SW480 (cell line): ENCODE results near the gene PLA2R1.
"Not testable (repeated sequence)": the region's sequence is repeated elsewhere in the genome, so short reads cannot be mapped to it uniquely, and the experiment has no call there.

Source experiments
- DNase-seq: peaks from one replicate; pipeline ENCODE4 v3.0.0-alpha.2; 2016; ENCODE audit warnings: low spot score

Gene PLA2R1

DNA sequence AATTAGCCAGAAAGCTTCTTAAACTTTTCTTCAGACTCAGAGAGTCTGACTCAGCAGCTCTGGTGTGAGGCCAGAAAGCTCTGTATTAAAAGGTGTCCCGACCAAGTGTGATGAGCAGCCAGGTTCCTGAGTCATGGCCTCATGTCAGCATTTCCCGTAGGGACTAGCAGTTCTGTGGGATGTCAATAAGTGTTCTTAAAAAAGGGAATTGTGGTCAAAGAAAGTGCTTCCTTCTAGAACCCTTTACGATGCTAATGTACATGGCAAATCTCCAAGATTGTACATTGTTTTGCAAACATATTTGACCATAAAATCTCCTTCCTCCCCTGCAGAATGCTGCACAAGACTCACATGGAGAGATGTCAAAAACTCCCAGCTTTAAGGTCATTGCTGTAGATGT, 80.1 kb downstream of the PLA2R1 start:
- no peak for DNase-seq

DNA sequence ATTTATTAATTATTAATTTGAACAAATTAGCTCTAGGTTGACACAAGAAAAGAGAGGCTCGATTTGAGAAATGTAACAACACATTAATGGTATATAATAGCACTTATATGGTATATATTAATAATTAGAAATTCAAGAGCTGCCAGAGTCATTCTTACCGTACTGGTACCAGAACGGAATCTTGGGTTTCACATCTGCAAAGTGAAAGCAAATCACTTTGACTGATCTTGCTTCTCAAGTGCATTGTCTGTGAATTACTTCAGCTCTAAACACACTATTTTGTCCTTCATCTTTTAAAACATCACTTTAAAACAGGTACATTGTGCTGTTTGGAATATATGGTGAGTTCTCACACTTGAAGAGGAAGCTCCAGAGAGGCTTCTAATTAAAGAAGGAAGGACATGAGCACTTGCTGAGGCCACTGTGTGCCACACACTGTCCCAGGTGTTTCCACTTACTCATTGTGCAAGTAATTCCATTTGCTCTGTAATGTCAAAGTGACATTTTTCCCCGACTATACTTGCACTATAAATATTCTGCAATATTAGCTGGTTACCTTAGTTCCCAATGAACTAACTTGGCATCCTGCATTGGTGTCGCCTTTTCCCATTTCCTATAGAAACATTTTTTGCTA, 85.8 kb downstream of the PLA2R1 start:
- DNase-seq = no peak

DNA sequence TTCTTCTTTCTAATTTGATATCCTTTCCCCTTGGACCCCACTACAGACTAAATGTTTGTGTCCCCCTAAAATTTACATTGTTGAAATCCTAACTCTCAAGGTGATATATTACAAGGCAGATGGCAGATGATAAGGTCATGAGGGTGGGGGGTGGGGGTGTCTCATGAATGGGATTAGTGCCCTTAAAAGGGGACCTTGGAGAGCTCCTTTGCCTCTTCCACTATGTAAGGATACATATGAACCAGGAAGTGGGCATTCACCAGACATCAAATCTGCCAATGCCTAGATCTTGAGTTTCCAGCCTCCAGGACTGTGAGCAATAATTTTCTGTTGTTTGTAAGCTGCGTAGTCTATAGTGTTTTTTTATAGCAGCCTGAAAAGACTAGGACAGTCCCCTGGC, 89.1 kb downstream of the PLA2R1 start:
- no peak for DNase-seq

DNA sequence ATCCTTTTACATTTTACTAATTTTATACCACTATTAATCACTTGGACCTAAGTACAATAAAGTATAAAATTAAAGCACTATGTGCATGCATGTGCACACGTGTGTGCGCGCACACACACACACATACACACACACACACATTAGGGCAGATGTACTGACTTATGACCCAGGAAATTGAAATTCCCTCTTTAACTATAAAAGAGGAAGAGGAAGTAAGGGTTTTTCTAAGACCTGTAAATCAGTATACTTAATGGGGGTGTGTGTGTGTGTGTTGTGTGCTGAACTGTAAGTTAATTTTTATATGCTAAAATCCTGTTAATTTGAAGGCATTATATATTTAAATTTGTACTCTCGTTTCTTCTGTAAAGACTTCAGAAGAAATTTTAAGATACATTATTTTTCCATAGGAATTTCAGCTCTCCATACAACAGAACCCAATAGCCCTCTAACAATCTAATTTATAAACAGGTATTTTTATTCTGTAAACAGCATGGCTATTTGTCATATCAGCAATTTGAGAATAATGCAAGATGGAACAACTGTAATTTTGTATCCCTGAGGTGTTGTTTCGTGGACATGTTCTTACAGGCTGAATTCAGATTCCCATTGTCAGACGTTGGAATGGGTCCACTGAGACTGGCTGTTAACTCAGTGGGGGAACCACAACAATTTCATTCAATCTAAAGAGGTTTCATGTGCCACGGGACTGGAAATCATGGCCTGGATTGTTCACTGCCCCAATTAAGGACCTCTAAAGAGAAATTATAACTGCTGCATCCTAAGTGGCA, 90.9 kb downstream of the PLA2R1 start:
- DNase-seq = no peak

DNA sequence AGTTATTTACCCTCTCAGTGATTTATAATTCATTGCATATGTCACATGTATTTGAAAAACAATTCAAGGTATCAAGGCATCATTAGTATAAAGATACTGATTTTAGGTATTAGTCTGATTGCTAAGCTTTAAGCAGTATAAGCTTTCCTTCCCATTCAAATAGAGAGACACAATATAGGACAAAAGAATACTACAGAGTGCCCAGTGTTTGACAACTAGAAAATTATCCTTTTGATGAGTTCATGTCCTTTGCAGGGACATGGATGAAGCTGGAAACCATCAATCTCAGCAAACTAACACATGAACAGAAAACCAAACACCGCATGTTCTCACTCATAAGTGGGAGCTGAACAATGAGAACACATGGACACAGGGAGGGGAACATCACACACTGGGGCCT, 91.9 kb downstream of the PLA2R1 start:
- DNase-seq = not testable (repeated sequence)

DNA sequence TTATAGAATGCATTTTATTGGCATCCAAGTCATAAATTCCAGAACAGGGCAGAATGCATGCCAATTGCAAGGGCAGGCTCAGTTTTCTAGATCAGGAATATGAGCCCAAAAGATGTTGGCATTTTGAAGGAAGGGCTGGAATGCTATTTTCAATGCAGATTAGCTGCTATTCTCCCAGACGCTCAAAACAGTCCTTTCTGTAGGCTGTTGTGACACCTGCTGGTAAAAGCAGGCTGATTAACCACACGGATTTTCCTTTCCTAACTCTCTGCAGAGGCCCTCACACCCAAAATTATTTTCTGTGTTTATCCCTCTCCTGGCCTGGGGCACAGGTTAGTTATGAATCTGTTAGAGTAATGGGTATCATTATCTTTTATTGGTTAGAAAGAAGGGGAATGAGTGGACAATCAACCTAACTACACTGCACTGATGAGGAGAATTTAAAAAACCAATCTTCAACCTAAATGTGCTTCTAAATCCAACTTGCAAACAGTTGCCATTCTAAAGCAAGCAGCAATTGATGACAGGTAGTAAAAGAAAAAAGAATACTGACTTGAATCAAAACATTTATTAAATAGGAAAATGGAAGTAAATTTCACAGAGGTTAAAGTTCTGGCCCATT, 94.0 kb downstream of the PLA2R1 start:
- peak; percentile 40 for DNase-seq

DNA sequence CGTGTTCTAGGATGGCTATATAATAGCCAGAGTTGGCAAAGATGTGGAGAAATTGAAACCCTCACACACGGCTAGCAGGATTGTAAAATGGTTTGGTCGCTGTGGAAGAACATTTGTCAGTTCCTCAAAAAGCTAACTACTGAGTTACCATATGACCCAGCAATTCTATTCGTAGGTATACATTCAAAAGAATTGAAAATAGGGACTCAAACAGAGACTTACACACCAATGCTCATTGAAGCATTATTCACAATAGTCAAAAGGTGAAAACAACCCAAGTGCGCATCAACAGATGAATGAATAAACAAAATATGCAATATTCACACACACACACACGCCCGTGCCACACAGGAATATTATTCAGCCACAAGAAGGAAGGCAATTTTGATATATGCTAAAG, 98.7 kb downstream of the PLA2R1 start:
- DNase-seq = no peak

DNA sequence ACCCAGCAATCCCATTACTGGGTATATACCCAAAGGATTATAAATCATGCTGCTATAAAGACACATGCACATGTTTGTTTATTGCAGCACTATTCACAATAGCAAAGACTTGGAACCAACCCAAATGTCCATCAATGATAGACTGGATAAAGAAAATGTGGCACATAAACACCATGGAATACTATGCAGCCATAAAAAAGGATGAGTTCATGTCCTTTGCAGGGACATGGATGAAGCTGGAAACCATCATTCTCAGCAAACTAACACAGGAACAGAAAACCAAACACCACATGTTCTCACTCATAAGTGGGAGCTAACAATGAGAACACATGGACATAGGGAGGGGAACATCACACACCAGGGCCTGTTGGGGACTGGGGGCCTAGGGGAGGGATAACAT, 99.9 kb downstream of the PLA2R1 start:
- not testable (repeated sequence) for DNase-seq

DNA sequence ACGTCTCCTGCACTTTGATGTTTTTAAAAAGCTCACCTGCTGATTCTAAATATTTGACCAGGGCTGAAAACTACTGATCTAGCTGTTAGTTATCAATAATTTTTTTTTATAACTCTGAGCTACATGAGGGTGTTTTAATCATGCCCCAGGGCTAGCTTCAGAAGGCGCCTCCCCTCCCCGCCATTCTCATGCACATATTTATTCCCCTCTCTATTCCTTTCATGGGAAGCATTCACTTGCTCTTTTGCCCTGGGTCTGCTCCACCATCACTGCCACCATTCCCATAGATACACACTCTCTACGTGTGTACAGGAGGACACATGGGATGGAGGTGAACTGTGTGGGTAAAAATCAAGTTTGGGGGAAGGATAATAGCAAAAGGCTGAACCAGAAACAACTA, 101.0 kb downstream of the PLA2R1 start:
- no peak for DNase-seq

DNA sequence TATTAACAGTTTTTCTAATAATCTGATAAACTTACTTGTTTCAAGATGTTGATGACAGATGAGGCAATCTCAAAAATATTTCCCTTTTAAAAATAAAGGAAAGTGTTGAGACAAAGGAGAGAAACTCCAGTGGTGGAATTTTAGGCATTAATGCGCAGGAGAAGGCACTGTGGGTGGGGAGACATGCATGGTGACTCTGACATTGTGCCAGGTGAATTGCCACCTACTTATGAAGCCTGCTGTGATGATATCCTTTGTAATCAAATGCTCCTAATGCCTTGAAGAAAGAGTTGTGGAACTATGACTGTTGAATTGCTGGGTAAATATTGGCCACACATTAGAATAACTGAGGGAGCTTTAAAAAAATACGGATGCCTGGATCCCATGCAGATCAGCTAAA, 101.4 kb downstream of the PLA2R1 start:
- DNase-seq = no peak

DNA sequence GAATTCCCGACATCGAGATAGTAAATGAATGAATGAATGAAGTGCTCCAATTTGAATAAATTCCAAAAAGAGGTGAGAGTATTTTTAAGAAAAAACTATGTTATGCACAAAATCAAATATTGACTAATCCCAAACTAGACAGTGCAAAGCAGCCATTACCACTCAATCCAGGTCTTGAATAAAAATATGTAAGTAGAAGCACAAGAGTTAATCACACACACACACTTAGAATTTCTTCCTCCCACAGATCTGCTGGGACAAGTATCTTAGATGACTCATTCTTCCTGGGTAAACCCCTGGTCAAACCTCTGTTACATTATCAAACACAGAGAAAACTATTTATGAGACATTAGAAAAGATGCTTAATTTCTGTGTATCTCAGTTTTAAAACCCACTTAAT, 102.0 kb downstream of the PLA2R1 start:
- DNase-seq = peak; percentile 42

DNA sequence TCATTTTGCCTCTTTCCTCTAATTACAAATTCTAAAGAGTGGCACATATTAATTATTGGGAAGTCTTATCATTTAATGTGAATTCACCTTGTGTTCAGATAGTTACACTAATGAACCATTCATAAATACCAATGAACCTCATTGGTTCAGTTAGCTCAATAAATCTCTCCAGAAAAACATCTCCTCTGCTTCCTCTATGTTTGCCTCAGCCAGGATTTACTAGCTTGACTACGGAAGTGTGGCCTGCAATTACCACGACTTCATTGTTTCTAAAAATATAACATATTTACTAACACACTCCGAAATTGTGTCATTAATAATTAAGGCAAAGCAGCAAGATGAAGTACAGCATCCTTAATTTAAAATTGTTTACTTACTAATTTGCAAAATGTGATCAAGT, 103.3 kb downstream of the PLA2R1 start:
- no peak for DNase-seq

DNA sequence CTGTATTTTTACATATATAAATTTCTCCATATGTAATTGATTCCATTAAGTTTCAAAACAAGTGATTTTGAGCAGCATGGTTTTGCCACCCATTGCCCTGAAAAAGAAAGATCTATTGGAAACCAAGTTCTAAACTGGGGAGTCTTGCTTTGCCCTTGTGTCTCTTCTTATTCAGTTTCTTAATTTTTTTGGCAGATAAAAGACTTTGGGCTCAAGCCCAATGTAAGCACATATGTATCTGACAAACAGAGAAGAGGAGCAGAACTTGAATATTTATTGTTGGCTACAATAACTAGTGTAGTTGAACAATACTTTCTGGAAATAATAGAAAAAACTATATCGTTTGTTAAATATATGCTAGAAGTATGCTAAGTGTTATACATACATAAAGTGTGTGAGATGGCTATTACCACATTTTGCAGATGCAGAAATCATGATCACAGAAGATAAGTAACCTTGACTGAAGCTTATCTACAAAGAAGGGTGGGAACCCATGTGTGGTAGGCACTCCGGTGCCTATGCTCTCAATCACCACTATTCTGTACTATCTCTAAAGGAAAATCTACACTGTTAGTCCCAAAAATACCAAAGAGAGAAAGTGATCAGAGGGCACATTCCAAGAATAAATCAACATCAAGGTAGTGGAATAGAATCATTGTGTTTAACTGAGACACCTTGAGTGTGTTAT, 109.1 kb downstream of the PLA2R1 start:
- DNase-seq = no peak

DNA sequence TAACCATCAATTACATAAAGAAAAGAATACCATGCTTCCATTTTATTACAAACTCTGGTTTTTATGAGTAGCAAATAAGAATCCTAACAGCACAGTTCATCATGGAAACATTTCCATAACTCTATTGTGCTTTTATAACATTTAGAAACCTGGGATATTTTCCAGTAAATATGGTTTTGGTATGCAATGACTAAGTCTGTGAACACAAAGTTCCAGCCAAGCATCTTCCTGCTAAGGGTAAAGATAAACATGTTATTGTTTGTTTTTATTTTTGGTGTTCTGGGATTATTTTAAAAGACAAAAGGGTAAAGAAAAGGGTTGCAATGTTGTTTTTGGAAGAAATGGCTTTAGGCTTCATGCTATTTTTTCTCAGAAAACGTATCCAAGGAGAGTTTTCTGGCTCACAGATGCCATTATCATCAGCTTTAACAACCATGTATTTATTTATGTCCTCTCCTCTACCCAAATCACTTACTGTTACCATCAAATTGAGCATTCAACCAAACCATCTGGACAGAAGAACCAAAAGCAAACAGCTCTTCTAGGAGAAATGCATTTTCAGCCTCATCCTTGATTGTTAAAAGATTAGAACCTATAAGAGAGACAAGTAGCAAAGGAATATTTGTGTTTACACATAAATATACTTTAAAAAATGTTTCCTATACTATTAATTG, 116.0 kb downstream of the PLA2R1 start:
- DNase-seq = no peak

DNA sequence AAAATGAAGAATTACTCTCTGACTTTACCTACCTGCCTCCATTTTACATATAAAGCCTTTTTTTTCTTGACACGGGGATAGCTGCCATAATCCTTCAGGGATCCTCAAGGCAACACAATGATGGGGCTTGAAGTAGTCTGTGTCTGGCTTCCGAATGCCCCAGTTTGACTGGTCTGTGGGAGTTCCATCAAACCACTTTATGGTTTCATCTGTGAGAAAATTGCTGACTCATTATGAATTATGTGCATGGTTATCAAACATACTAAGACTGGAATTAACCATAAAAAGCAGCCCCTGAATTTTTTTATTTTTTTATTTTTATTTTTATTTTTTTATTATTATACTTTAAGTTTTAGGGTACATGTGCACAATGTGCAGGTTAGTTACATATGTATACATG, 117.5 kb downstream of the PLA2R1 start:
- DNase-seq = no peak

DNA sequence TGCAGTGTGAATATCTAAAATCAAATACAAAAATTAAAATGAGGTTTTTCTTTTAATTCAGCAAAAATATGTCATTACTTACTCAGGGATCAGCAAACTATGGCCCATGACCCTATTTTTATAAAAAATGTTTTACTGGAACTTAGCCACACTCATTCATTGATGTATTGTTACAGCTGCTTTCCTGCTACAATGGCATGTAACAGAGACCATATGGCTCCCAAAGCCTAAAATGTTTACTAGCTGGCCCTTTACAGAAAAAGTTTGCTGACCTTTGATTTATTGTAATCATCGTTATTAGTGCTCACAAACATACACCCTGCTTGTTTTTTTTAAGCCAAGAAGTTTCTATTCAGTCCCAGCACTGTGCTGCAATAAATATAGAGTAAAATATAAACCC, 120.3 kb downstream of the PLA2R1 start:
- no peak for DNase-seq

DNA sequence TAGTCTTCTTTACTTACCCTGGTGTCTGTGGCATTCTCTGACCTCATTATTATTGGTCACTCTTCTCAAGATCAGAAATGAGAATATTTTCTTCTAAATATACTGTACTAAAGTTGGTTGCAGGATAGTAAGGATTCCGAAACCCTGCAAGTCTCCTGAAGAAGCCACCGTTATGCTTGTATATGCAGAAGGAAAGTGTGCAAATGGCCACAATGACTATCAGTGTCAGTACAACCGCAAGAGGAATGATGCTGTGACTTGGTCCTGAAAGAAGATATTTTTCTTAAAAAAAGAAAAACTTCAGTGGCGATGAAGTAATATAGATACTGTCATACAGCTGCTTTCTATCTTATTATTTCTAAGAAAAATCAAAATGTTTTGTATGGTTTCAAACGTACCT, 120.7 kb downstream of the PLA2R1 start:
- DNase-seq = no peak

DNA sequence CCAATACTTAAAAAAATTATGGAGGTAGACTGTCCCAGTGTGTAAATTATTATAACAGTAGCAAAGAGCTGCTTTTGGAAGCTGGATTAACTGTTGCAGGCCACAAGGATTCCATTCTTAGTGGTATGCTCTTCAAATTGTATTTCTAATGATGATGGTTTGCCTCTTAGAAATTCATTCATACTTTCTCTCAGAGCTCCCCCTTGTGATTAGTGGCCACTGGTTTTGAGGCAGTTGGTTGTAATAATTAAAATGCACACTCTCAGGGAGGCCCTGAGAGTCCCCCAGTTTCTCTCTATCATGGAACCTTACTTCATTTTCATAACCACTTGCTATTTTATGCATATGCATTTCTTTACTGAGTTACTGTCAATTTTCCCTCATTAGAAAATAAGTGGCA, 122.5 kb downstream of the PLA2R1 start:
- peak; percentile 36 for DNase-seq

DNA sequence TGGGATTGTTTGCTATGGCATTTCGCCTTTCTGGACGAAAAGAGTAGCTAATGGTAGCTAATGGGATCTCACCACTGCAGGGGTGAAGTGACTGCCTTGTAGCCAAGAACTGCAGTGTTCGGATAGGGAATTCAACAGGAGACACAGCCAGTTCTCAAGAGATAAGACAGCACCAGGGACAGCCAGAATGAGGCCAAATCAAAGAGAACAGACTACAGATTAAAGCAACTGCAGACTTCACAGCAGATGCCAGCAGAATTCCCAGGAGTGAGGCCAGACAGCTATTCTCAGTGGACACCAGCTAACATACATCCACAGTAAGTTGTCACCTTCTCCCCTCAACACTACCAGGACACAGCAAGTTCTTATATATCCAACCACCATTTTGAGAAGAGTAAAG, 124.0 kb downstream of the PLA2R1 start:
- DNase-seq = no peak

DNA sequence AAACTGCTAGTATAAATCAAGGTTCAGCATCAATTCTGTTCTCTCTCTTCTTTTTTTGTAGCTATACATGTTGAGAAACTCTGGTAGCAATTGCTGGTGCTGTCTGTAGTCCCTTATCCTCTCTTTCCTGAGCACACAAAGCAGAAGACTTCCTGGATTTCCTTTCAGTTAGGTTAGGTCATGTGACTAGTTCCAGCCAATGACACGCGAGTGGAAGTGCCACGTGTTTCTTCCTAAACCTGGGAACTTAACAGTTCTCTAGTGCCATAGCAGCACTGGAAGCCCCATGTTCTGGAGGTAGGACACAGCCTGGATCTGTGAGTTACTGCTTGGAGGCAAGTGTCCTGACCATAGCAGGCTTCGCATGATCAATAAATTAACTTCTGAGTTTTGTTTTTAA, 125.9 kb downstream of the PLA2R1 start:
- no peak for DNase-seq

DNA sequence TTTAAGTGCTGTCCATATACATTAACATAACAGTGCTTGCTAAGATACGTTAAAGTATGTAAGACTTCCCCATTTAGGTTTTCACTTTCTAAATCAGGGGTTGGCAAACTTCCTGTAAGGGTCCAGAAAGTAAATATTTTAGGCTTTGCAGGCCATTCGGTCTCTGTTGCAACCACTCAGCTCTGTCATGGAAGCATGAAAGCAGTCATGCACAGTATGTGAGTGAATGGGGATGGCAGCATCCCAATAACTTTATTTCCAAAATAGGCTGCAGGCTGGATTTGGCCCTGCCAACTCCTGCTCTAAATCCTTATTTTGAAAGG, 128.7 kb downstream of the PLA2R1 start:
- DNase-seq = no peak

DNA sequence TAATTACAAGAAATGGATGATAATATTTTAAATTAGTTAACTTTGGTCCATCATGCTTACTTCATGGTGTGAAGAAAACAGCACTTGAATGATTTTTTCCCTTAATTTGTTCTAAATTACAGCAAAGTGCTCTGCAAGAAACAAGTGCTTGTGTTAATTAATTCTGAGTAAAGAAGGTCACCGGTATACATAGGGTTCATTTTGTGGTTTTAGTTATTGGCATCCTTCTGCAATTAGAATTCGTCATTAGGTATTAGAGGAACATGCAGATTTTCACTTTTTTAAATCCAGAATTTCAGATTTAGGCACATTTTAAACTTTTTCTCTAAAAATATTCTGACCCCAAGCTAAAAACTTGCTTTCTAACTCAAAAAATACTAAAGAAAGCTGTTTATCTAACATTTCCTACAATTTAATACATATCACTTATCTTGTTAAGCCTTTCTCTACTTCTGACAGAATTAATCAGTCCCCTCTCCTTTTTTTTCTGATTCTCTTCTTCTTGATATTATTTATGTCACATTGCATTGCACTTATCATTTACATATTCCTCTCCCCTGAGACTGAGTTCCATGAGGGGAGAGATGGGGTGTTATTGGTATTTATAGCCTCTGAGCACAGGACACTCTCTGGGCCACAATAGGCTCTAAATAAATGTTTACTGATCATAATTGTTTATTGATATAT, 129.2 kb downstream of the PLA2R1 start:
- no peak for DNase-seq
